A549 (cell line): ENCODE results near the gene AQP7. TPM values are rescaled to one million over a fixed set of nuclear protein-coding genes. Genes with fewer than 3 reads are reported as not detected.
A peak's percentile ranks its signal among the peaks of the same experiment; 100 is the strongest.
"Not testable (repeated sequence)": the region's sequence is repeated elsewhere in the genome, so short reads cannot be mapped to it uniquely, and the experiment has no call there.

ENCODE experiments used
- ATAC-seq, 2 experiments: fragments of 200-7000 bp in 1 of 2; fragments of >200 bp in 1 of 2; cut with Nextera tagmentation in 1 of 2; cut with Tn5 transposase in 1 of 2; 3 replicates each; pipeline versions ENCODE4 v1.8.0 to v1.9.1; 2018 to 2020; ENCODE audit warnings: mild to moderate bottlenecking in 1 of 2, moderate library complexity in 1 of 2
- CTCF ChIA-PET: fragments of 300-600 bp; sonication (Branson Sonifier 250); formaldehyde crosslinking; extraction: SDS; loops from one replicate; lab custom pipeline; 2021; ENCODE audit warnings: antibody characterized with exemption, inconsistent platforms; lab: Yijun Ruan, JAX
- POLR2A ChIA-PET: fragments of 350-600 bp; formaldehyde crosslinking; extraction: SDS; loops from one replicate; lab custom pipeline; 2021; ENCODE audit warnings: antibody characterized with exemption, inconsistent platforms; lab: Yijun Ruan, JAX
- DNase-seq, 2 experiments: peaks; one replicate each; pipeline versions ENCODE4 v3.0.0 to v3.0.0-alpha.2; 2011 to 2016; ENCODE audit warnings: low read depth in 1 of 2, low spot score in 1 of 2
- FAIRE-seq: peaks from 2 replicates; lab custom pipeline; 2011; peaks lifted over from hg19 to GRCh38; lab: Jason Lieb, UNC
- H3K27ac ChIP-seq, 2 experiments: fragments of >200 bp; sonication (Bioruptor Twin); formaldehyde crosslinking; 3 replicates each; pipeline ENCODE4 v1.5.1; 2016 to 2017
- H3K4me1 ChIP-seq: fragments of >200 bp; sonication (Bioruptor Twin); formaldehyde crosslinking; 3 replicates; pipeline ENCODE4 v1.6.1; 2016
- H3K4me2 ChIP-seq: fragments of >200 bp; sonication (Bioruptor Twin); formaldehyde crosslinking; 3 replicates; pipeline ENCODE4 v1.6.1; 2016
- H3K4me3 ChIP-seq: fragments of >200 bp; sonication (Bioruptor Twin); formaldehyde crosslinking; 3 replicates; pipeline ENCODE4 v1.5.1; 2016
- H3K9me3 ChIP-seq: fragments of >200 bp; sonication (Bioruptor Twin); formaldehyde crosslinking; 3 replicates; pipeline ENCODE4 v1.6.1; 2016
- BHLHE40 ChIP-seq: IDR thresholded peaks from 2 replicates; pipeline ENCODE4 v1.6.1; 2012; ENCODE audit warnings: low read depth, low read length, inconsistent platforms
- CBX8 ChIP-seq: fragments of 200-600 bp; sonication (generic); IDR thresholded peaks from 2 replicates; pipeline ENCODE4 v1.6.1; 2016
- CEBPB ChIP-seq, 2 experiments: fragments of >200 bp in 1 of 2; sonication (Bioruptor Twin) in 1 of 2; formaldehyde crosslinking in 1 of 2; IDR thresholded peaks; 2 replicates each; pipeline ENCODE4 v1.6.1; 2012 to 2016
- FOSB ChIP-seq: fragments of 250-450 bp; sonication (Bioruptor Pico); IDR thresholded peaks from 2 replicates; pipeline ENCODE4 v1.5.0; 2020; ENCODE audit warnings: mild to moderate bottlenecking, moderate library complexity
- FOXS1 ChIP-seq: fragments of 250-450 bp; sonication (Bioruptor Pico); IDR thresholded peaks from 2 replicates; pipeline ENCODE4 v1.5.0; 2020; ENCODE audit warnings: mild to moderate bottlenecking, moderate library complexity
- JUNB ChIP-seq: fragments of >200 bp; sonication (Bioruptor Twin); formaldehyde crosslinking; IDR thresholded peaks from 2 replicates; pipeline ENCODE4 v1.6.1; 2016
- MYC ChIP-seq: IDR thresholded peaks from 2 replicates; pipeline ENCODE4 v1.6.1; 2012; ENCODE audit warnings: mild to moderate bottlenecking, inconsistent platforms, low read length, improper control_type of control experiment, borderline replicate concordance
- PHF8 ChIP-seq: fragments of 200-600 bp; sonication (generic); IDR thresholded peaks from 2 replicates; pipeline ENCODE4 v1.6.1; 2016; ENCODE audit warnings: low read depth, mild to moderate bottlenecking, antibody characterized with exemption, moderate library complexity, borderline replicate concordance
- RNF2 ChIP-seq: fragments of 200-600 bp; sonication (generic); IDR thresholded peaks from 2 replicates; pipeline ENCODE4 v1.6.1; 2016; ENCODE audit warnings: low read depth, mild to moderate bottlenecking, antibody characterized with exemption, moderate library complexity, borderline replicate concordance
- SMC3 ChIP-seq: fragments of >200 bp; sonication (Bioruptor Twin); formaldehyde crosslinking; IDR thresholded peaks from 3 replicates; pipeline ENCODE4 v1.6.1; 2018; ENCODE audit warnings: inconsistent platforms
- TFCP2L1 ChIP-seq: fragments of 250-450 bp; sonication (Bioruptor Pico); IDR thresholded peaks from 2 replicates; pipeline ENCODE4 v1.5.0; 2021; ENCODE audit warnings: mild to moderate bottlenecking
- ZSCAN20 ChIP-seq: fragments of 250-450 bp; sonication (Bioruptor Pico); IDR thresholded peaks from 2 replicates; pipeline ENCODE4 v1.8.0; 2022; ENCODE audit warnings: mild to moderate bottlenecking, moderate library complexity
- WGBS: methylation state at CpG from one replicate; pipeline ENCODE4 v1.1.6; 2017; ENCODE audit errors: missing lambda C conversion rate; 5-methylcytosine and 5-hydroxymethylcytosine counted together
- polyA plus RNA-seq, 4 experiments: library from polyadenylated mRNA; depleted of rRNA in 3 of 4; stranded (reverse); fragments of >200 nt; fragmentation: RNase III in 1 of 4; extraction: RNeasy Plus Mini Kit Qiagen cat#74134 plus additional on column Dnase treatment in 1 of 4; gene quantifications; 2 replicates in 3 of 4; 3 replicates in 1 of 4; pipeline ENCODE4 v1.2.3, GENCODE V29; 2011 to 2017
- TF ChIP-seq, protein P1 (sequence below): fragments of >200 bp; sonication (Bioruptor Twin); formaldehyde crosslinking; IDR thresholded peaks from 2 replicates; pipeline ENCODE4 v1.6.1; 2016
- TF ChIP-seq, protein P2 (sequence below): fragments of 250-450 bp; sonication (Bioruptor Pico); IDR thresholded peaks from 2 replicates; pipeline ENCODE4 v1.5.0; 2020; ENCODE audit warnings: low read depth, mild to moderate bottlenecking, moderate library complexity
- TF ChIP-seq, protein P3 (sequence below): fragments of 150-350 bp; IDR thresholded peaks from 2 replicates; pipeline ENCODE4 v1.6.1; 2014; ENCODE audit warnings: low read depth, mild to moderate bottlenecking, low read length

The AQP7 gene
- polyA plus RNA-seq, 2 of the 4 experiments (the other 2 are of a cell fraction): 0.61 to 1.1 TPM

DNA sequence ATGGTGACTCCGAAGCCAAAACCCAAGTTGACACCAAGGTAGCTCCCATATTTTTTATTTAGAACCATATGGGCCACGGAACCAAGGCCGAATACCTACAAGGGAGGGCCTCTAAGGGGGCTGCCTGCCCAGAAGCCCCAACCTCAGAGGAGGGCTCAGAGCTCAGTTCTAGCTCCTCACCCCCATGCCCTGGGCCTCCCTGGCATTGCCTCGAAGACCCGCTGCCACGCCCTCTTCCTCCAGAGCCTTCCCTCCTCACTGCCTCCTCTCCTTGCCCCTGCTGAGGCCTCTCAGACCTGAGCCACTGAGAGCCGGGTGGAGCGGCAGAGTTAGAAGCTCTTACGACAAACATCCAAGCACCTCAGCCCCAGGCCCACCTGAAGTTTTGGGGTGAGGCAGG lies 15.4 kb downstream of the AQP7 start:
- 91% methylated on average over 9 of the region's 9 CpGs for WGBS
- DNase-seq, H3K27ac ChIP-seq, POLR2A ChIA-PET, H3K4me3 ChIP-seq, H3K4me2 ChIP-seq, FAIRE-seq, H3K9me3 ChIP-seq, ATAC-seq: not testable (repeated sequence)
- peaks cover 18% of the 10 kb centered on the region for H3K4me1 ChIP-seq
- CTCF ChIA-PET: interaction anchor here (1.5 to 2.4 kb wide), 2 partner anchors 12 to 29 kb away, joined by 4 to 17 read pairs; no protein-coding TSS in a partner anchor

DNA sequence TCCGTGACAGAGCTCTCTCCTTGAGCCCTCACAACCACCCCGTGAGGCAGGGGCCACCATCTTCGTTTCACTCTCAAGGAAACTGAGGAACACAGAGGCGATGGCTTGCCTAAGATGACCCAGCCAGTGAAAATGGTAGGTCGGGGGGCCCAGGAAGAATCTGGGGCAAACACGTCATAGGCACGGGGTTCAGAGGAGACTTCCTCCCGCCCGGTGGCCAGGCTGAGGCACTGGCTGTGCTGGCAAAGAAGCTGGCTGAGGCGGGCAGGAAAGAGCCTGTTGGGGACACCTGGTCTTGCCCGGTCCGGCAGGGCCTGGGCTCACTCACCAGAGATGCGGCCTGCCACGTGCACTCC lies 15.7 kb downstream of the AQP7 start:
- FAIRE-seq, DNase-seq, H3K4me2 ChIP-seq, H3K27ac ChIP-seq, POLR2A ChIA-PET, H3K9me3 ChIP-seq, H3K4me3 ChIP-seq, ATAC-seq: not testable (repeated sequence)
- CTCF ChIA-PET: interaction anchor here (2.4 kb wide), 1 partner anchor 11 kb away, joined by 17 read pairs; no protein-coding TSS in a partner anchor
- 79% methylated on average over 14 of the region's 14 CpGs for WGBS
- H3K4me1 ChIP-seq: peaks cover 14% of the 10 kb centered on the region

DNA sequence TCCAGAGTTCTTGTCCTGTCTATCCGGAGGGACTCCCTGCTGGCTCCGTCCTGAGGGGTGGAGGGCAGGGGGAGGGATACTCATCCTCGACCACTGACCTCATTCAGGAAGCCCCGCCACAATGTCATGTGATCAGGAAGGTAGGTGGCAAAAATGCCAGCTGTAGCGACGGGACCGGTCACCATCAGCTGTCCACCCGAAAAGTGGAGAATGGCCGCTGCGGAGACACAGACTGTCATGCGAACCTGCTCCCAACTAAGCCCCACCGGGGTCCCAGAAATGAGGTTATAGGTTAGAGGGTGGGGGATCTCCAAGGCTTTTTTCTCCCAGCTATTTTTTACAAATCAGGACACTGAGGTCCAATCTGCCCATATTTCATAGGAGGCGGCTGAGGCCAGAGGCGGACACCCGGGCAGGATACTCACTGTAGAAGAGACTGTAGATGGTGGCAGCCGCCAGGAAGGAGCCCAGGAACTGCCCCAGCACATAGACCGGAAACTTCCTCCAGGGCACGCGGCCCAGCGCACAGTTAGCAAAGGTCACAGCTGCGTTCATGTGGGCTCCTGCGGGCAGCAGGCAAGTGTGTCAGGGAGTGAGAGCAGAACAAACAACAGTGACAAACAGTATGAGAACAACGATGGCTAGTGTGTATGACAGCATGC lies 16.3 kb downstream of the AQP7 start:
- H3K4me3 ChIP-seq, DNase-seq, H3K4me2 ChIP-seq, H3K27ac ChIP-seq, FAIRE-seq, H3K9me3 ChIP-seq, POLR2A ChIA-PET, ATAC-seq: not testable (repeated sequence)
- H3K4me1 ChIP-seq: peaks cover 16% of the 10 kb centered on the region
- 91% methylated on average over 23 of the region's 23 CpGs for WGBS
- CTCF ChIA-PET: interaction anchor here (2.4 kb wide), 1 partner anchor 11 kb away, joined by 17 read pairs; no protein-coding TSS in a partner anchor

DNA sequence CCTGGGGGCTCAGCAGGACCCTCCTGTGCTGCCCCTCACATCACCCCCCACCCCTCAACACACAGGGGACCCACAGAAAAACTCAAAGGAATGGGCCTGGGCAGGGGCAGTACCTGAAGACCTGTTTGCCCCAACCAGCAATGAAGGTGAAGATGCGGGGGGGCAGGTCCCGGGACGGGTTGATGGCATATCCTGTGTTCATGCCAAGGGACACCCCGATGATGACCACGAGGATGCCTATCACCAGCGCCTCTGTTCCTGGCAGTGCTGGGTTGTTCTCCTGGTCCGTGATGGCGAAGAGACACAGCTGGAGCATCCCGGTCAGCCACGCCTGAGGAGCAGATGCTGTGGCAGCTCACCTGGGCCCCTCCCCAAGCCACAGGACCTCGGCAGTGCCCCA lies 16.8 kb downstream of the AQP7 start:
- DNase-seq, POLR2A ChIA-PET, H3K4me3 ChIP-seq, FAIRE-seq, H3K9me3 ChIP-seq, ATAC-seq, H3K27ac ChIP-seq, H3K4me2 ChIP-seq: not testable (repeated sequence)
- H3K4me1 ChIP-seq: peaks cover 12% of the 10 kb centered on the region; the same call in 2 of the 3 replicates
- CTCF ChIA-PET: interaction anchor here (2.4 kb wide), 1 partner anchor 10 kb away, joined by 17 read pairs; no protein-coding TSS in a partner anchor
- WGBS: 84% methylated on average over 10 of the region's 11 CpGs

DNA sequence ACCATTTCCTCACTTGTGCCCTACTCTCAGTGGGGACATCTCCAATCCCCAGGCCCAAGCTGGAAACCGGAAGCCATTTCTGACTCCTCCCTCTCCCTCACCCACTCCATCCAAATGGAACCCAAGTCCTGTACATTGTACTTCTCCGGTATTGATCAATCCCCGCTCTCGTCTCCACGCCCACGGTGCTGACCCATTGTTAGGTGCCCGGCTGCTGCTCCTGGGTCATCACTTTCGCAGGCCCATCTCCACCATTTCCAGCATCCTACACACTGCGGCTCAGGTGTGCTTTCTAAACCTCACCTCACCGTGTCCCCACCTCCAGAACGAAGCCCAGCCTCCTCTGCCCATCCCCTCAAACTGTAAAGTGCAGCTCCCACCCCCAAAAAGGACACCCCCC lies 19.0 kb downstream of the AQP7 start:
- WGBS: 92% methylated on average over 11 of the region's 11 CpGs
- ATAC-seq, DNase-seq: not testable (repeated sequence)

DNA sequence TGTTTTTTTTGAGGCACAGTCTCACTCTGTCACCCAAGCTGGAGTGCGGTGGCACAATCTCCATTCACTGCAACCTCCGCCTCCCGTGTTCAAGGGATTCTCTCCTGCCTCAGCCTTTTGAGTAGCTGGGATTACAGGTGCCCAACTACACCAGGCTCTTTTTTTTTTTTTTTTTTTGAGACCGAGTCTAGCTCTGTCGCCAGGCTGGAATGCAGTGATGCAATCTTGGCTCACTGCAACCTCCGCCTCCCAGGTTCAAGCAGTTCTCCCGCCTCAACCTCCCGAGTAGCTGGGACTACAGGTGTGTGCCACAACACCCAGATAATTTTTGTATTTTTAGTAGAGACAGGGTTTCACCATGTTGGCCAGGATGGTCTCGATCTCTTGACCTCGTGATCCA lies 20.0 kb downstream of the AQP7 start:
- POLR2A ChIA-PET, FAIRE-seq, H3K9me3 ChIP-seq, H3K27ac ChIP-seq, H3K4me3 ChIP-seq, DNase-seq, ATAC-seq, H3K4me1 ChIP-seq, H3K4me2 ChIP-seq: not testable (repeated sequence)
- WGBS: 69% methylated on average over 10 of the region's 10 CpGs
- CTCF ChIA-PET: interaction anchor here (0.6 to 1.7 kb wide), 5 partner anchors 22 to 119 kb away, joined by 3 to 5 read pairs (median 3); no protein-coding TSS in a partner anchor

More for the DNA sequence above, 19.0 kb downstream of the AQP7 start:
- FAIRE-seq, H3K9me3 ChIP-seq, H3K4me3 ChIP-seq, POLR2A ChIA-PET, H3K4me2 ChIP-seq, H3K27ac ChIP-seq, H3K4me1 ChIP-seq: not testable (repeated sequence)
- CTCF ChIA-PET: interaction anchor here (1.5 to 1.7 kb wide), 2 partner anchors 21 to 83 kb away, joined by 3 read pairs; no protein-coding TSS in a partner anchor

DNA sequence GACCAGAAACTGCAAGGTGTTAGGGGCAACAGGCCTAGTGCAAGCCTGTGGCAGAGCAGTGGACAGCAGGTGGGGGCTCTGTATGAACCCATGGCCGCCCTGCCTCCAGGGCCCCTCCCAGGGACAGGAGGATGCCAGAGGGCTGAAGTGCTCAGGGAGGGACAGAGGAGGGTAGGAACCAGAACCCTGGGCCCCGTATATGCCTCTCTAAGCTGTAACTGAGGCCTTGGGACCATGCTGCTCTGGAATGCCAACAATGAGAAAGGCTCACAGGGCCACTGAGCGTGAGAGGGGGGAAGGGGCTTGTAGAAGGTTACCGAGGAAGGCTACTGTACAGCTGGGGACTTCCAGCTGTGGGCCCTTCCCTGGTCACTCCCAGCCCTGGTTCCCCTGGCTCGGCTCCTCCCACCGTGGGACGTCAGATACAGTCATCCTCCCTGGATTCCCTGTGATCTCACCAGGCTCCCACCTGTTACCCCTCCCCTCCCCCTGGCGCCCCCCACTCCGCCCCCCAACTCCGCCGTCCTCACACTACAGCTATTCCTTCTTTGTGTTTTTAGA lies 21.1 kb downstream of the AQP7 start:
- peak overlapping the region in 1 of 2 experiments; percentile 11; a peak in 2 of 6 replicates for H3K27ac ChIP-seq
- ATAC-seq: peak; percentile 45 to 57
- CTCF ChIA-PET: interaction anchor here (1.0 to 10.5 kb wide), 4 partner anchors 9 to 95 kb away, joined by 3 to 147 read pairs (median 5); no protein-coding TSS in a partner anchor
- TF ChIP-seq, protein P1, sequence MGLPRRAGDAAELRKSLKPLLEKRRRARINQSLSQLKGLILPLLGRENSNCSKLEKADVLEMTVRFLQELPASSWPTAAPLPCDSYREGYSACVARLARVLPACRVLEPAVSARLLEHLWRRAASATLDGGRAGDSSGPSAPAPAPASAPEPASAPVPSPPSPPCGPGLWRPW: no peak
- TF ChIP-seq CEBPB (IDR thresholded peaks at IDR 0.05): no peak
- no peak for TF ChIP-seq JUNB
- no peak for TF ChIP-seq TFCP2L1 (CRISPR knock-in tag)
- TF ChIP-seq, protein P2, sequence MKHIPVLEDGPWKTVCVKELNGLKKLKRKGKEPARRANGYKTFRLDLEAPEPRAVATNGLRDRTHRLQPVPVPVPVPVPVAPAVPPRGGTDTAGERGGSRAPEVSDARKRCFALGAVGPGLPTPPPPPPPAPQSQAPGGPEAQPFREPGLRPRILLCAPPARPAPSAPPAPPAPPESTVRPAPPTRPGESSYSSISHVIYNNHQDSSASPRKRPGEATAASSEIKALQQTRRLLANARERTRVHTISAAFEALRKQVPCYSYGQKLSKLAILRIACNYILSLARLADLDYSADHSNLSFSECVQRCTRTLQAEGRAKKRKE (CRISPR knock-in tag): no peak
- TF ChIP-seq ZSCAN20 (CRISPR knock-in tag): no peak
- TF ChIP-seq CBX8: no peak
- no peak for TF ChIP-seq MYC
- TF ChIP-seq FOSB (CRISPR knock-in tag): no peak
- no peak for TF ChIP-seq PHF8
- no peak for TF ChIP-seq SMC3
- TF ChIP-seq RNF2: no peak
- TF ChIP-seq BHLHE40: no peak
- TF ChIP-seq, protein P3, sequence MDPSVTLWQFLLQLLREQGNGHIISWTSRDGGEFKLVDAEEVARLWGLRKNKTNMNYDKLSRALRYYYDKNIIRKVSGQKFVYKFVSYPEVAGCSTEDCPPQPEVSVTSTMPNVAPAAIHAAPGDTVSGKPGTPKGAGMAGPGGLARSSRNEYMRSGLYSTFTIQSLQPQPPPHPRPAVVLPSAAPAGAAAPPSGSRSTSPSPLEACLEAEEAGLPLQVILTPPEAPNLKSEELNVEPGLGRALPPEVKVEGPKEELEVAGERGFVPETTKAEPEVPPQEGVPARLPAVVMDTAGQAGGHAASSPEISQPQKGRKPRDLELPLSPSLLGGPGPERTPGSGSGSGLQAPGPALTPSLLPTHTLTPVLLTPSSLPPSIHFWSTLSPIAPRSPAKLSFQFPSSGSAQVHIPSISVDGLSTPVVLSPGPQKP: no peak
- TF ChIP-seq FOXS1 (CRISPR knock-in tag): no peak

More for the DNA sequence above, 21.1 kb downstream of the AQP7 start:
- Histone ChIP-seq H3K4me3 (no peak overlapping the region), H3K4me1 (0 out of 3 replicates have a peak, but pooled peaks cover 10% of the 10 kb centered on the region), H3K9me3 (no peaks in the 10 kb centered on the region), H3K4me2 (no peak overlapping the region)
- POLR2A ChIA-PET: no interaction called here
- WGBS: 57% methylated on average over 7 of the region's 11 CpGs
- DNase-seq: no peak
- FAIRE-seq: no peak
